PC-3 (cell line): ENCODE data around the gene COL13A1. TPM values are rescaled to one million over a fixed set of nuclear protein-coding genes. Genes with fewer than 3 reads are reported as not detected.

Experiments used
- ATAC-seq: fragments of 200-7000 bp; cut with Tn5 transposase; 2 replicates; pipeline ENCODE4 v1.9.1; 2020; ENCODE audit warnings: mild to moderate bottlenecking, moderate library complexity
- BruUV-seq: library from RNA; stranded (reverse); fragments of 400-500 nt; replicated peaks from 2 replicates; lab custom pipeline; 2021; lab: Mats Ljungman, UMichigan
- CTCF ChIA-PET: fragments of 300-600 bp; sonication (Branson Sonifier 250); formaldehyde crosslinking; loops from one replicate; lab custom pipeline; 2022; ENCODE audit warnings: antibody characterized with exemption; lab: Charles Lee
- POLR2A ChIA-PET: fragments of 300-600 bp; sonication (Branson Sonifier 250); formaldehyde crosslinking; loops from one replicate; lab custom pipeline; 2022; ENCODE audit warnings: antibody characterized with exemption; ENCODE audit not compliant: unreplicated experiment; lab: Charles Lee
- DNase-seq: peaks from one replicate; pipeline ENCODE4 v3.0.0-alpha.2; 2015
- H2AFZ ChIP-seq: fragments of 300-600 bp; sonication (generic); 2 replicates; pipeline ENCODE4 v1.6.0; 2016; ENCODE audit warnings: antibody characterized with exemption, low read length
- H3F3A ChIP-seq: fragments of 300-600 bp; sonication (generic); one replicate; pipeline ENCODE4 v1.6.0; 2017; ENCODE audit warnings: antibody characterized with exemption, low read length, control low read depth, mild to moderate bottlenecking; ENCODE audit not compliant: unreplicated experiment
- H3K27ac ChIP-seq: fragments of 300-600 bp; sonication (generic); 2 replicates; pipeline ENCODE4 v1.5.1; 2016; ENCODE audit warnings: mild to moderate bottlenecking, low read length
- H3K27me3 ChIP-seq: fragments of 300-600 bp; sonication (generic); 2 replicates; pipeline ENCODE4 v1.6.1; 2016; ENCODE audit warnings: low read length, mixed read lengths
- H3K36me3 ChIP-seq: fragments of 300-600 bp; sonication (generic); 2 replicates; pipeline ENCODE4 v1.6.1; 2016; ENCODE audit warnings: low read depth, mixed run types, low read length, mixed read lengths
- H3K4me1 ChIP-seq: fragments of 300-600 bp; sonication (generic); 2 replicates; pipeline ENCODE4 v1.5.1; 2016; ENCODE audit warnings: low read length; ENCODE audit not compliant: insufficient read depth
- H3K4me2 ChIP-seq: fragments of 300-600 bp; sonication (generic); 2 replicates; pipeline ENCODE4 v1.6.0; 2016; ENCODE audit warnings: low read length
- H3K4me3 ChIP-seq: fragments of 300-600 bp; sonication (generic); 2 replicates; pipeline ENCODE4 v1.5.1; 2016; ENCODE audit warnings: mild to moderate bottlenecking, low read length, mixed read lengths
- H3K79me2 ChIP-seq: fragments of 300-600 bp; sonication (generic); 2 replicates; pipeline ENCODE4 v1.6.1; 2017; ENCODE audit warnings: low read length, mixed read lengths
- H3K9ac ChIP-seq: fragments of 300-600 bp; sonication (generic); 2 replicates; pipeline ENCODE4 v1.6.0; 2016; ENCODE audit warnings: mild to moderate bottlenecking, low read length
- H3K9me2 ChIP-seq: fragments of 300-600 bp; sonication (generic); replicated peaks from 2 replicates; pipeline ENCODE4 v1.6.1; 2016; ENCODE audit warnings: mixed run types, low read length, mixed read lengths
- H3K9me3 ChIP-seq: fragments of 300-600 bp; sonication (generic); 2 replicates; pipeline ENCODE4 v1.6.1; 2016; ENCODE audit warnings: low read length, mixed read lengths
- H4K20me1 ChIP-seq: fragments of 300-600 bp; sonication (generic); 2 replicates; pipeline ENCODE4 v1.6.1; 2016; ENCODE audit warnings: low read length, mixed read lengths
- EZH2 ChIP-seq: fragments of 300-600 bp; sonication (generic); IDR thresholded peaks from one replicate; pipeline ENCODE4 v1.6.1; 2017; ENCODE audit warnings: antibody characterized with exemption, mild to moderate bottlenecking, low read length; ENCODE audit not compliant: unreplicated experiment
- EZH2phosphoT487 ChIP-seq: fragments of 300-600 bp; sonication (generic); IDR thresholded peaks from 2 replicates; pipeline ENCODE4 v1.6.1; 2018; ENCODE audit warnings: mild to moderate bottlenecking, antibody characterized with exemption, low read length, borderline replicate concordance
- intact Hi-C: fragments of 100-400 bp; cut with micrococcal nuclease; formaldehyde crosslinking; loops from 2 replicates; pipeline ENCODE4 v1.9.0; 2023
- total RNA-seq: library from RNA; depleted of rRNA; stranded (reverse); fragments of >200 nt; gene quantifications from 2 replicates; pipeline ENCODE4 v1.2.3, GENCODE V29; 2014
- TF ChIP-seq, protein P1 (sequence below): fragments of 300-600 bp; sonication (generic); conservative IDR thresholded peaks from 2 replicates; pipeline ENCODE4 v1.5.1; 2017; ENCODE audit warnings: antibody characterized with exemption, low read depth, mild to moderate bottlenecking, low read length

The COL13A1 gene
- total RNA-seq, 1 experiment from 2014 or later: 201 TPM

DNA sequence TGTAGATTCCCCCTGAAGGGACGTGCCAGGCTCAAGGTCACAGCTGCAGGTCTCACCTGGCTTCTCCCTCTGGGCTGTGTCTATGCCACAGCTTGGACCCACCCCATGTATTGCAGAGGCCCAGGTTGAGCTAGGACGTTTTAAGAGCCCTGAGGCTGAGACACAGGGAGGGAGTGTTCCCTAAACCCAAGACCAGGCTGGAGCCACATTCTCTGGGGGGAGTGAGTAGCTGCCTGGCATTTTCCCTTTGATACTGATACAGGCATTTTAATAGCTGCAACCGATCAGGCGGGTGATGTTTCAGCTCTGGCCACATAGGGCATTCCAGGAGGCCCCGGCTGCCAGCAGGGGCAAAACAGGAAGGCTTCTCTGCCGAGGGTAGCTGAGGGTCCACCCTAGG is 13.4 kb downstream of the COL13A1 start:
- intact Hi-C loops: no loop called here
- peaks cover 24% of the 10 kb centered on the region; the same call in 1 of the 2 replicates for H3K36me3 ChIP-seq
- ATAC-seq (no peak), DNase-seq (no peak)
- peaks cover 100% of the 10 kb centered on the region for H3K79me2 ChIP-seq
- no peak overlapping the region for H2AFZ ChIP-seq
- H4K20me1 ChIP-seq: peaks cover 66% of the 10 kb centered on the region
- ChIA-PET CTCF (no interaction called here), POLR2A (no interaction called here)
- H3K4me1 ChIP-seq: peaks cover 22% of the 10 kb centered on the region
- H3K9me3 ChIP-seq: no peaks in the 10 kb centered on the region
- H3F3A ChIP-seq: no peaks in the 10 kb centered on the region
- H3K27ac ChIP-seq: no peak overlapping the region
- no TSS peak for BruUV-seq
- no peaks in the 10 kb centered on the region for H3K9me2 ChIP-seq
- H3K9ac ChIP-seq: no peak overlapping the region
- H3K4me2 ChIP-seq: no peak overlapping the region
- no peaks in the 10 kb centered on the region for H3K27me3 ChIP-seq
- H3K4me3 ChIP-seq: no peak overlapping the region
- TF ChIP-seq EZH2 (no peak), EZH2phosphoT487 (no peak)
- TF ChIP-seq, protein P1, sequence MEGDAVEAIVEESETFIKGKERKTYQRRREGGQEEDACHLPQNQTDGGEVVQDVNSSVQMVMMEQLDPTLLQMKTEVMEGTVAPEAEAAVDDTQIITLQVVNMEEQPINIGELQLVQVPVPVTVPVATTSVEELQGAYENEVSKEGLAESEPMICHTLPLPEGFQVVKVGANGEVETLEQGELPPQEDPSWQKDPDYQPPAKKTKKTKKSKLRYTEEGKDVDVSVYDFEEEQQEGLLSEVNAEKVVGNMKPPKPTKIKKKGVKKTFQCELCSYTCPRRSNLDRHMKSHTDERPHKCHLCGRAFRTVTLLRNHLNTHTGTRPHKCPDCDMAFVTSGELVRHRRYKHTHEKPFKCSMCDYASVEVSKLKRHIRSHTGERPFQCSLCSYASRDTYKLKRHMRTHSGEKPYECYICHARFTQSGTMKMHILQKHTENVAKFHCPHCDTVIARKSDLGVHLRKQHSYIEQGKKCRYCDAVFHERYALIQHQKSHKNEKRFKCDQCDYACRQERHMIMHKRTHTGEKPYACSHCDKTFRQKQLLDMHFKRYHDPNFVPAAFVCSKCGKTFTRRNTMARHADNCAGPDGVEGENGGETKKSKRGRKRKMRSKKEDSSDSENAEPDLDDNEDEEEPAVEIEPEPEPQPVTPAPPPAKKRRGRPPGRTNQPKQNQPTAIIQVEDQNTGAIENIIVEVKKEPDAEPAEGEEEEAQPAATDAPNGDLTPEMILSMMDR: no peak

DNA sequence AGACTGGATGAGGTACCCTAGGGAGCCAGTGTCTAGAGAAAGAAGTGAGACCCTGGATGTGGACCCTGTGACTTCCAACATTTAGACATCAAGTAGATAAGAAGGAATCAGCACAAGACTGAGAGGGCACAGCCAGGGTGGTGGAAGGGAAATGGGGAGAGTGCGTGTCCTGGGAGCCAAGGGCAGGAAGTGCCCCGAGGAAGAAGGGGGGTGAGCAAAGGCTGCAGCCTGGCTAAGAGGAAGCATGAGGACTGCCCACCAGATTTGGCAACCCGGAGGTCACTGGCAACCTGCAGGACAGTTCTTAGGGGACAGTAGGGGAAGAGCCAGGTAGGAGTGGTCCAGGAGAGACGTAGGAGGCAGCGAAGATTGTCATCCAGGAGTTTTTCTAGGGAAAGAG is 14.8 kb downstream of the COL13A1 start:
- Histone ChIP-seq H3K36me3 (peaks cover 30% of the 10 kb centered on the region; the same call in 1 of the 2 replicates), H3K9me2 (no peaks in the 10 kb centered on the region), H3K27me3 (no peaks in the 10 kb centered on the region), H3K4me1 (peaks cover 23% of the 10 kb centered on the region), H3K9ac (no peak overlapping the region), H3K4me3 (no peak overlapping the region), H4K20me1 (peaks cover 64% of the 10 kb centered on the region), H3K9me3 (no peaks in the 10 kb centered on the region), H3K27ac (no peak overlapping the region), H3F3A (no peaks in the 10 kb centered on the region), H2AFZ (no peak overlapping the region), H3K79me2 (peaks cover 100% of the 10 kb centered on the region), H3K4me2 (no peak overlapping the region)
- ATAC-seq (no peak), DNase-seq (no peak)
- POLR2A ChIA-PET: no interaction called here
- intact Hi-C loops: no loop called here
- TF ChIP-seq EZH2: no peak
- CTCF ChIA-PET: no interaction called here
- BruUV-seq: no TSS peak

DNA sequence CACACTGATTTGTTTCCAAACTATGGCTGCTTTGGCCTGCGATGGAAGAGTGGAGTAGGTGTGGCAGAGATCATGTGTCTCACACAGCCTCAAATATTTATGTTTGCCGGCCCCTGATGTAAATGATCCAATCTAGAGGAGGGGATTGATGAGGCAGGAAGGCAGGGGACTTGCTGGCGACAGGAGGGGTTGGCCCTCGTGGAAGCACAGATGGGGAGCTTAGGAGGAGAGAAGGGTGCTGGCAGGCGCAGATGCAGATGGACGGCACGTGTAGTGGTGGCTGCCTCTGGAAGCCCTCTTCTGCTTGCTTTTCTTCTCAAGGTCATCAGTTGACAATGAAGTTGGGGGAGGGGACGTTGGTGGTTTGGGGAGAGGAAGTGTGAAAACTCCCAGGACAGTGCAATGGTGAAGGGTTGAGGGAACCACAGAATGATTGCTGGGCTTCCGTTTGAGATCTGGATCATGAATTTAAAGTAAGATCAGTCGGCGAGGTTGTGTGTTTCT is 15.4 kb downstream of the COL13A1 start:
- ChIA-PET CTCF (no interaction called here), POLR2A (no interaction called here)
- H4K20me1 ChIP-seq: peaks cover 65% of the 10 kb centered on the region
- intact Hi-C loops: no loop called here
- H3K79me2 ChIP-seq: peaks cover 100% of the 10 kb centered on the region
- H3K9me2 ChIP-seq: no peaks in the 10 kb centered on the region
- TF ChIP-seq, protein P1: no peak
- no peak for TF ChIP-seq EZH2
- TF ChIP-seq EZH2phosphoT487: no peak
- BruUV-seq: no TSS peak
- H3K27me3 ChIP-seq: no peaks in the 10 kb centered on the region
- H3K4me3 ChIP-seq: no peak overlapping the region
- H3K4me2 ChIP-seq: no peak overlapping the region
- H3K36me3 ChIP-seq: peaks cover 32% of the 10 kb centered on the region; the same call in 1 of the 2 replicates
- no peak overlapping the region for H2AFZ ChIP-seq
- H3K9me3 ChIP-seq: no peaks in the 10 kb centered on the region
- H3K9ac ChIP-seq: no peak overlapping the region
- H3F3A ChIP-seq: no peaks in the 10 kb centered on the region
- ATAC-seq: no peak
- no peak overlapping the region for H3K27ac ChIP-seq
- no peak for DNase-seq
- peaks cover 23% of the 10 kb centered on the region for H3K4me1 ChIP-seq
